ENCODE measurements around the gene AP3S2. TPM values are rescaled to one million over a fixed set of nuclear protein-coding genes. Genes with fewer than 3 reads are reported as not detected.

Gene AP3S2
- total RNA-seq, 1 donor from 2014 or later = 16.0 TPM

GRCh38 chr15:89936051-89936785 lies 42.4 kb upstream of the AP3S2 start:
- H3K27me3 ChIP-seq = no peaks in the 10 kb centered on the region
- no peak for TF ChIP-seq CTCF (IDR thresholded peaks at IDR 0.05)
- H3K9me3 ChIP-seq = no peaks in the 10 kb centered on the region
- H3K4me3 ChIP-seq = no peak overlapping the region
- no peak for DNase-seq (ENCODE audit: low spot score in 2 of 2)
- H3K36me3 ChIP-seq = no peaks in the 10 kb centered on the region
- no peaks in the 10 kb centered on the region for H3K4me1 ChIP-seq
- intact Hi-C loops (cut with DNase I) = no loop called here
- H3K27ac ChIP-seq = no peak overlapping the region

GRCh38 chr15:89932880-89933279 lies 39.1 kb upstream of the AP3S2 start:
- no peak for DNase-seq (ENCODE audit: low spot score in 2 of 2)
- Histone ChIP-seq H3K36me3 (no peaks in the 10 kb centered on the region), H3K4me1 (no peaks in the 10 kb centered on the region), H3K4me3 (no peak overlapping the region), H3K9me3 (no peaks in the 10 kb centered on the region), H3K27me3 (no peaks in the 10 kb centered on the region), H3K27ac (no peak overlapping the region)
- TF ChIP-seq CTCF (IDR thresholded peaks at IDR 0.05) = no peak
- intact Hi-C loops (cut with DNase I) = no loop called here

- intact Hi-C loops (cut with DNase I) = no loop called here
- no peaks in the 10 kb centered on the region for H3K36me3 ChIP-seq
- no peak overlapping the region for H3K27ac ChIP-seq
- no peaks in the 10 kb centered on the region for H3K4me1 ChIP-seq
- DNase-seq (ENCODE audit: low spot score in 2 of 2) = no peak
- H3K4me3 ChIP-seq = no peak overlapping the region
- no peaks in the 10 kb centered on the region for H3K9me3 ChIP-seq
- no peaks in the 10 kb centered on the region for H3K27me3 ChIP-seq
- no peak for TF ChIP-seq CTCF (IDR thresholded peaks at IDR 0.05)
Observed at GRCh38 chr15:89928421-89928820, 34.6 kb upstream of the AP3S2 start.

GRCh38 chr15:89926158-89926557 lies 32.4 kb upstream of the AP3S2 start:
- intact Hi-C loops (cut with DNase I) = no loop called here
- H3K27me3 ChIP-seq = no peaks in the 10 kb centered on the region

GRCh38 chr15:89917442-89918101 lies 23.8 kb upstream of the AP3S2 start:
- TF ChIP-seq CTCF (IDR thresholded peaks at IDR 0.05) = no peak
- no peak overlapping the region for H3K27ac ChIP-seq
- no peaks in the 10 kb centered on the region for H3K27me3 ChIP-seq
- no peak for DNase-seq (ENCODE audit: low spot score in 2 of 2)
- peaks cover 0 to 7% of the 10 kb centered on the region in 2 donors for H3K4me1 ChIP-seq
- H3K9me3 ChIP-seq = no peaks in the 10 kb centered on the region
- no peak overlapping the region for H3K4me3 ChIP-seq
- intact Hi-C loops (cut with DNase I) = no loop called here
- H3K36me3 ChIP-seq = no peaks in the 10 kb centered on the region

More at GRCh38 chr15:89926158-89926557, 32.4 kb upstream of the AP3S2 start:
- DNase-seq (ENCODE audit: low spot score in 2 of 2) = no peak
- no peak overlapping the region for H3K27ac ChIP-seq
- no peak overlapping the region for H3K4me3 ChIP-seq
- H3K36me3 ChIP-seq = no peaks in the 10 kb centered on the region
- H3K4me1 ChIP-seq = no peaks in the 10 kb centered on the region
- no peaks in the 10 kb centered on the region for H3K9me3 ChIP-seq
- no peak for TF ChIP-seq CTCF (IDR thresholded peaks at IDR 0.05)
